ENCODE data around the gene SLC25A13.

GRCh38 chr7:96179837-96180236 lies 142.1 kb downstream of the SLC25A13 start:
- TF ChIP-seq, protein P1, sequence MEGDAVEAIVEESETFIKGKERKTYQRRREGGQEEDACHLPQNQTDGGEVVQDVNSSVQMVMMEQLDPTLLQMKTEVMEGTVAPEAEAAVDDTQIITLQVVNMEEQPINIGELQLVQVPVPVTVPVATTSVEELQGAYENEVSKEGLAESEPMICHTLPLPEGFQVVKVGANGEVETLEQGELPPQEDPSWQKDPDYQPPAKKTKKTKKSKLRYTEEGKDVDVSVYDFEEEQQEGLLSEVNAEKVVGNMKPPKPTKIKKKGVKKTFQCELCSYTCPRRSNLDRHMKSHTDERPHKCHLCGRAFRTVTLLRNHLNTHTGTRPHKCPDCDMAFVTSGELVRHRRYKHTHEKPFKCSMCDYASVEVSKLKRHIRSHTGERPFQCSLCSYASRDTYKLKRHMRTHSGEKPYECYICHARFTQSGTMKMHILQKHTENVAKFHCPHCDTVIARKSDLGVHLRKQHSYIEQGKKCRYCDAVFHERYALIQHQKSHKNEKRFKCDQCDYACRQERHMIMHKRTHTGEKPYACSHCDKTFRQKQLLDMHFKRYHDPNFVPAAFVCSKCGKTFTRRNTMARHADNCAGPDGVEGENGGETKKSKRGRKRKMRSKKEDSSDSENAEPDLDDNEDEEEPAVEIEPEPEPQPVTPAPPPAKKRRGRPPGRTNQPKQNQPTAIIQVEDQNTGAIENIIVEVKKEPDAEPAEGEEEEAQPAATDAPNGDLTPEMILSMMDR (IDR thresholded peaks at IDR 0.05; ENCODE audit: low read length) = no peak
- TF ChIP-seq EZH2phosphoT487 (IDR thresholded peaks at IDR 0.05; ENCODE audit: low read length) (no peak), EZH2 (optimal IDR thresholded peaks at IDR 0.05; ENCODE audit: low read depth, low read length) (no peak)

Data from MM.1S (cell line).